22Rv1 (cell line): Measurements from ENCODE around the gene ZFAND4.
"Not testable (repeated sequence)": the region's sequence is repeated elsewhere in the genome, so short reads cannot be mapped to it uniquely, and the experiment has no call there.

Experiments
- CTCF ChIP-seq: fragments of 450-650 bp; IDR thresholded peaks from 2 replicates; pipeline ENCODE4 v1.5.1; 2017; ENCODE audit warnings: mild to moderate bottlenecking
- ZFX ChIP-seq: fragments of 450-650 bp; IDR thresholded peaks from 2 replicates; pipeline ENCODE4 v1.6.1; 2017; ENCODE audit warnings: antibody characterized with exemption, borderline replicate concordance

- TF ChIP-seq CTCF, ZFX: not testable (repeated sequence)
Measured at GRCh38 chr10:45721503-45721902, 48.9 kb upstream of the ZFAND4 start.
